SKM-1 treated with dmso at 0.1 percent for 144 hours (cell line): Measurements from ENCODE around the gene ATXN1.
A peak's percentile ranks its signal among the peaks of the same experiment; 100 is the strongest.

Source experiments
- DNase-seq: peaks from one replicate; lab custom pipeline; 2025; ENCODE audit not compliant: unreplicated experiment; lab: John Stamatoyannopoulos, UW

ATXN1 gene

GRCh38 chr6:16683641-16684194, 77.5 kb downstream of the ATXN1 start:
- peak; percentile 31 for DNase-seq

- DNase-seq = peak; percentile 79
These were observed 79.9 kb downstream of the ATXN1 start for GRCh38 chr6:16681260-16681873.

GRCh38 chr6:16679050-16679449, 82.2 kb downstream of the ATXN1 start:
- no peak for DNase-seq

GRCh38 chr6:16677458-16677857, 83.8 kb downstream of the ATXN1 start:
- no peak for DNase-seq

- DNase-seq = no peak
These were observed 84.3 kb downstream of the ATXN1 start for GRCh38 chr6:16676978-16677377.

- no peak for DNase-seq
These were observed 84.9 kb downstream of the ATXN1 start for GRCh38 chr6:16676376-16676775.

- no peak for DNase-seq
These were observed 86.4 kb downstream of the ATXN1 start for GRCh38 chr6:16674801-16675392.

- DNase-seq = no peak
These were observed 88.1 kb downstream of the ATXN1 start for GRCh38 chr6:16673011-16673797.

GRCh38 chr6:16671302-16672289, 89.7 kb downstream of the ATXN1 start:
- peak; percentile 10 for DNase-seq

- no peak for DNase-seq
These were observed 90.6 kb downstream of the ATXN1 start for GRCh38 chr6:16670617-16671051.

- peak; percentile 12 for DNase-seq
These were observed 91.1 kb downstream of the ATXN1 start for GRCh38 chr6:16670183-16670582.

GRCh38 chr6:16669227-16669626, 92.0 kb downstream of the ATXN1 start:
- DNase-seq = no peak

GRCh38 chr6:16667509-16667908, 93.8 kb downstream of the ATXN1 start:
- DNase-seq = no peak

- no peak for DNase-seq
These were observed 95.3 kb downstream of the ATXN1 start for GRCh38 chr6:16665992-16666391.

GRCh38 chr6:16665182-16665581, 96.1 kb downstream of the ATXN1 start:
- no peak for DNase-seq

GRCh38 chr6:16663901-16664300, 97.4 kb downstream of the ATXN1 start:
- DNase-seq = no peak

GRCh38 chr6:16660157-16660497, 101.1 kb downstream of the ATXN1 start:
- DNase-seq = no peak

- no peak for DNase-seq
These were observed 101.6 kb downstream of the ATXN1 start for GRCh38 chr6:16659466-16660156.

- DNase-seq = no peak
These were observed 102.8 kb downstream of the ATXN1 start for GRCh38 chr6:16658348-16659034.

GRCh38 chr6:16657768-16658167, 103.5 kb downstream of the ATXN1 start:
- DNase-seq = no peak
